Adrenal gland (tissue), 12 donors: ENCODE measurements around the gene PLXDC2. TPM values are rescaled to one million over a fixed set of nuclear protein-coding genes. Genes with fewer than 3 reads are reported as not detected.

Experiments used
- DNase-seq, 7 donors: peaks; one replicate each; pipeline ENCODE4 v3.0.0-alpha.2; 2019 to 2020
- H3K27ac ChIP-seq, 5 donors: fragments of 200-600 bp; sonication (generic) in 4 of 5; 1 replicate in 3 of 5; 2 replicates in 2 of 5; pipeline versions ENCODE4 v1.5.1 to v1.8.0; 2016 to 2020; ENCODE audit warnings: mild to moderate bottlenecking in 1 of 5
- H3K27me3 ChIP-seq: fragments of 200-600 bp; 2 replicates; pipeline ENCODE4 v1.8.0; 2021
- H3K36me3 ChIP-seq, 2 donors: fragments of 200-600 bp; replicated peaks in 1 of 2; 1 replicate in 1 of 2; 2 replicates in 1 of 2; pipeline versions ENCODE4 v1.5.1 to v1.8.0; 2018 to 2022
- H3K4me1 ChIP-seq, 2 donors: fragments of 200-600 bp; replicated peaks in 1 of 2; 1 replicate in 1 of 2; 2 replicates in 1 of 2; pipeline versions ENCODE4 v1.5.1 to v1.8.0; 2018 to 2021
- H3K4me3 ChIP-seq, 4 donors: fragments of 200-600 bp; sonication (generic) in 3 of 4; one replicate each; pipeline ENCODE4 v1.5.1; 2016 to 2018
- H3K9me3 ChIP-seq, 3 donors: fragments of 200-600 bp; sonication (generic) in 1 of 3; replicated peaks in 1 of 3; 1 replicate in 2 of 3; 2 replicates in 1 of 3; pipeline versions ENCODE4 v1.5.1 to v1.8.0; 2016 to 2021
- CTCF ChIP-seq, 6 experiments: fragments of 450-650 bp in 4 of 6; fragments of 200-600 bp in 2 of 6; sonication (generic) in 1 of 6; IDR thresholded peaks; 1 replicate in 5 of 6; 2 replicates in 1 of 6; pipeline versions ENCODE4 v1.5.1 to v1.8.0; 2016 to 2021; ENCODE audit warnings: antibody characterized with exemption in 6 of 6, mild to moderate bottlenecking in 2 of 6, moderate library complexity in 1 of 6
- POLR2A ChIP-seq, 2 donors: fragments of 450-650 bp; IDR thresholded peaks; one replicate each; pipeline ENCODE4 v1.6.1; 2017; ENCODE audit warnings: antibody characterized with exemption in 2 of 2, mild to moderate bottlenecking in 2 of 2, moderate library complexity in 1 of 2
- WGBS, 4 donors: extraction: QIAGEN DNeasy Blood & Tissue Kit in 2 of 4; methylation state at CpG; one replicate each; pipeline versions ENCODE4 v1.1.5 to v1.1.7; 2013 to 2017; 5-methylcytosine and 5-hydroxymethylcytosine counted together
- intact Hi-C, 2 donors: fragments of 100-400 bp; cut with DNase I; formaldehyde crosslinking; loops; one replicate each; pipeline versions ENCODE4 v1.14.1 to v1.15.0; 2022 to 2023
- polyA plus RNA-seq, 3 donors: library from polyadenylated mRNA; stranded (reverse); fragments of 200-250 nt in 2 of 3; fragments of 350-450 nt in 1 of 3; fragmentation: Illumina TruSeq in 1 of 3; extraction: RNeasy Lipid Tissue Mini Kit (QIAGEN cat#74804) in 1 of 3; gene quantifications; one replicate each; pipeline ENCODE4 v1.2.3, GENCODE V29; 2013 to 2014
- total RNA-seq, 9 donors: library from RNA; depleted of rRNA in 4 of 9; stranded (reverse); fragments of >200 nt in 4 of 9; fragments of 120-200 nt in 1 of 9; fragmentation: NEBNext Ultra II Directional in 1 of 9; extraction: Animal tissue kit (Norgen Biotek cat#: 25700) in 1 of 9; gene quantifications; one replicate each; pipeline versions ENCODE4 v1.1.0 to v1.2.4, GENCODE V29; 2013 to 2023
- donor health status: healthy with polysubstance abuse.
- donor health status: Bipolar disorder and iron deficiency.
- donor health status: DM: yes; HTN: yes; CAD: no.
- donor health status: DM: no; HTN: no; CAD: no.
- donor health status: DM: no; HTN: no; CAD: no.
- donor health status: DM: yes; HTN: yes; CAD: no.

PLXDC2 gene
- total and polyA plus RNA-seq, 12 donors: 12.1 to 127 (median 75.1) TPM

DNA sequence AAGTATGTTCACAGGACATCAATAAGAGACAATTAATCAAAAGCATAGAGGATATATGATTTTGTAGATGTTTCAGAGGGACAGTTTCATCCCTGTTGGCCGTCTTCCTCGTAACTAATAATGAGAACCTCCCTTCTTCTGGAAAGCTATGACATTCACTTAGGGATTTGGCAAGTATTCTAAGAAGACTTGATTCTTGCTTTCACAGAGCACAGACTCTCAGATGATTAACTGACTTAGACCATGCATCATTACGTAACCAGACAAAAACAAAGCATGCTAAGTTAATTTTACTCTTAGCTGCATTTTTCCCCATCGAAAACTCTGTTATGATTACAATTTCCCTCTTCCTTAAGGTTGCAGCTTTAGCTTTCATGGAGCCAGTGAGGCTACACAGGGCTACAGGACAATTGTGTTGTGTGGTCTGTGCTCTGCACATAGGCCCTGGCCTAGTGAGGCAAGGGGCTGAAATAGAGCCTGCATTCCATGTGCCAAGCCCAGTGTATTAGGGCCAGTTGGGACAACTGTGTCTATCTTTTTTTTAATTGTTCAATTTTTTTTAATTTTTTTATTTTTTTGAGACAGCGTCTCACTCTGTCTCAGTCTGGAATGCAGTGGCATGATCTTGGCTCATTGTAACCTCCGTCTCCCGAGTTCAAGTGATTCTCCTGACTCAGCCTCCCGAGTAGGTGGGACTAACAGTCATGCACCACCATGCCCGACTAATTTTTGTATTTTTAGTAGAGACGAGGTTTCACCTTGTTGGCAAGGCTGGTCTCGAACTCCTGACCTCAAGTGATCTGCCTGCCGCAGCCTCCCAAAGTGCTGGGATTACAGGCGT, 105.3 kb downstream of the PLXDC2 start:
- Histone ChIP-seq H3K36me3 (no peaks in the 10 kb centered on the region), H3K9me3 (no peaks in the 10 kb centered on the region), H3K27ac (peak overlapping the region; percentile 55 to 85 (median 79)), H3K27me3 (no peaks in the 10 kb centered on the region), H3K4me3 (no peak overlapping the region), H3K4me1 (peaks cover 16 to 25% of the 10 kb centered on the region in 2 donors)
- WGBS, 4 donors: 50 to 52% (median 50%) methylated on average over 13 of the region's 13 CpGs
- no peak for TF ChIP-seq CTCF (IDR thresholded peaks at IDR 0.05)
- TF ChIP-seq POLR2A (IDR thresholded peaks at IDR 0.05): peak in 1 of 2 donors; percentile 14
- no peak for DNase-seq
- intact Hi-C loops: no loop called here

- Histone ChIP-seq H3K4me3 (no peak overlapping the region), H3K9me3 (no peaks in the 10 kb centered on the region), H3K27ac (peak overlapping the region; percentile 55 to 85 (median 79)), H3K4me1 (peaks cover 16 to 25% of the 10 kb centered on the region in 2 donors), H3K27me3 (no peaks in the 10 kb centered on the region), H3K36me3 (no peaks in the 10 kb centered on the region)
- peak; percentile 44 to 84 (median 73) for DNase-seq
- TF ChIP-seq POLR2A (IDR thresholded peaks at IDR 0.05): peak in 1 of 2 donors; percentile 37
- TF ChIP-seq CTCF (IDR thresholded peaks at IDR 0.05): no peak
- intact Hi-C loops: no loop called here
- WGBS, 4 donors: 20 to 38% (median 27%) methylated on average over 3 of the region's 3 CpGs
Measured at GRCh38 chr10:19922236-19922963, 106.2 kb downstream of the PLXDC2 start.

DNA sequence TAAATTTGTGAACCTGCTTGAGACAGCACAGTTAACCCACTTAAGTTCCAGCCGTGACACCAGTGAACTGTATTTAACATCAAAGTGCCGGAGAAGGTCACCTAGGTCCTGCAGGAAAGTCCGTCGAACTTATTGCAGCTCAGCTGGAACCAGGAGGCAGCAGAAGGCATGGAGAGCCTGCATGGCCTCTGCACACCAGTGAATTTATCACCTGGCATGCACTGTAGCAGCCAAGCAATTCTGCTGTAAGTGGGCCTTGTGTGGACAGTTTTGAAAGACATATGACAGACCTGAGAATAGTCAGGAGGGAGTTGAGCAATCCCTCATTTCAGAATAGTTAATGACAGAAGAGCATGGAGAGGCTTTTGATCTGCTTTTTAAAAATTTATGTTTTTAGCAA, 108.8 kb downstream of the PLXDC2 start:
- no peak overlapping the region for H3K27ac ChIP-seq
- peaks cover 26 to 36% of the 10 kb centered on the region in 2 donors for H3K4me1 ChIP-seq
- H3K4me3 ChIP-seq: no peak overlapping the region
- no peaks in the 10 kb centered on the region for H3K9me3 ChIP-seq
- H3K27me3 ChIP-seq: no peaks in the 10 kb centered on the region
- TF ChIP-seq CTCF (IDR thresholded peaks at IDR 0.05) (no peak), POLR2A (IDR thresholded peaks at IDR 0.05) (no peak)
- intact Hi-C loops: no loop called here
- DNase-seq: no peak
- H3K36me3 ChIP-seq: no peaks in the 10 kb centered on the region
- WGBS, 4 donors: 49 to 66% (median 58%) methylated on average over 4 of the region's 4 CpGs

DNA sequence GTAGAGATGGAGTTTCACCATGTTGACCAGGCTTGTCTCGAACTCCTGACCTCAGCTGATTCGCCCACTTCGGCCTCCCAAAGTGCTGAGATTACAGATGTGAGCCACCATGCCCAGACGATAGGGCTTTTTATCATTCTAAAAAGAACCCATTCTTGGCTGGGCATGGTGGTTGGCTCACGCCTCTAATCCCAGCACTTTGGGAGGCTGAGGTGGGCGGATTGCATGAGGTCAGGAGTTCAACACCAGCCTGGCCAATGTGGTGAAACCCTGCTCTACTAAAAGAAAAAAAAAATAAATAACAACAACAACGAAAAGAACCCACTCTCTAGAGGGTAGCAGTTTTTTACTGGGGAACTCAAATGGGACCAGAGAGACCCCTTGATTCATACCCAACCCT, 112.7 kb downstream of the PLXDC2 start:
- H3K27ac ChIP-seq: peak overlapping the region in 4 of 5 donors; percentile 67 to 89 (median 78)

More for the DNA sequence above, 112.7 kb downstream of the PLXDC2 start:
- intact Hi-C loops: no loop called here
- H3K27me3 ChIP-seq: no peaks in the 10 kb centered on the region
- 84 to 91% (median 85%) methylated on average over 6 to 7 of the region's 7 CpGs for whole genome bisulfite sequencing, 4 donors
- H3K4me3 ChIP-seq: no peak overlapping the region
- no peaks in the 10 kb centered on the region for H3K9me3 ChIP-seq
- H3K36me3 ChIP-seq: no peaks in the 10 kb centered on the region
- no peak for DNase-seq
- H3K4me1 ChIP-seq: peaks cover 24 to 36% of the 10 kb centered on the region in 2 donors
- TF ChIP-seq POLR2A (IDR thresholded peaks at IDR 0.05) (no peak), CTCF (IDR thresholded peaks at IDR 0.05) (no peak)
